Measurements from ENCODE around the gene INMT.

GRCh38 chr7:30727061-30727945 is 24.6 kb upstream of the INMT start:
- TF ChIP-seq, protein P1, sequence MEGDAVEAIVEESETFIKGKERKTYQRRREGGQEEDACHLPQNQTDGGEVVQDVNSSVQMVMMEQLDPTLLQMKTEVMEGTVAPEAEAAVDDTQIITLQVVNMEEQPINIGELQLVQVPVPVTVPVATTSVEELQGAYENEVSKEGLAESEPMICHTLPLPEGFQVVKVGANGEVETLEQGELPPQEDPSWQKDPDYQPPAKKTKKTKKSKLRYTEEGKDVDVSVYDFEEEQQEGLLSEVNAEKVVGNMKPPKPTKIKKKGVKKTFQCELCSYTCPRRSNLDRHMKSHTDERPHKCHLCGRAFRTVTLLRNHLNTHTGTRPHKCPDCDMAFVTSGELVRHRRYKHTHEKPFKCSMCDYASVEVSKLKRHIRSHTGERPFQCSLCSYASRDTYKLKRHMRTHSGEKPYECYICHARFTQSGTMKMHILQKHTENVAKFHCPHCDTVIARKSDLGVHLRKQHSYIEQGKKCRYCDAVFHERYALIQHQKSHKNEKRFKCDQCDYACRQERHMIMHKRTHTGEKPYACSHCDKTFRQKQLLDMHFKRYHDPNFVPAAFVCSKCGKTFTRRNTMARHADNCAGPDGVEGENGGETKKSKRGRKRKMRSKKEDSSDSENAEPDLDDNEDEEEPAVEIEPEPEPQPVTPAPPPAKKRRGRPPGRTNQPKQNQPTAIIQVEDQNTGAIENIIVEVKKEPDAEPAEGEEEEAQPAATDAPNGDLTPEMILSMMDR (IDR thresholded peaks at IDR 0.05), result no peak
- TF ChIP-seq FOXM1 (IDR thresholded peaks at IDR 0.05; ENCODE audit: low read depth) (no peak), RAD21 (IDR thresholded peaks at IDR 0.05; ENCODE audit: low read length) (no peak), GATA2 (CRISPR knock-in tag; IDR thresholded peaks at IDR 0.05) (no peak), TAF1 (IDR thresholded peaks at IDR 0.05; ENCODE audit: borderline replicate concordance, low read depth, low read length) (no peak), JUND (IDR thresholded peaks at IDR 0.05) (no peak), POLR2AphosphoS5 (IDR thresholded peaks at IDR 0.05; ENCODE audit: low read depth, low read length) (no peak), GABPA (IDR thresholded peaks at IDR 0.05; ENCODE audit: low read depth) (no peak), YY1 (IDR thresholded peaks at IDR 0.05; ENCODE audit: low read depth) (no peak)
- TF ChIP-seq, protein P2, sequence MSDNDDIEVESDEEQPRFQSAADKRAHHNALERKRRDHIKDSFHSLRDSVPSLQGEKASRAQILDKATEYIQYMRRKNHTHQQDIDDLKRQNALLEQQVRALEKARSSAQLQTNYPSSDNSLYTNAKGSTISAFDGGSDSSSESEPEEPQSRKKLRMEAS (IDR thresholded peaks at IDR 0.05; ENCODE audit: low read depth), result no peak

Data from SK-N-SH (cell line).